Astrocyte (in vitro differentiated cells and primary cell): ENCODE results near the gene DERL3. TPM values are rescaled to one million over a fixed set of nuclear protein-coding genes. Genes with fewer than 3 reads are reported as not detected.

Experiments used
- DNase-seq: peaks from one replicate; pipeline ENCODE4 v3.0.0-alpha.2; 2010; ENCODE audit warnings: low read depth
- FAIRE-seq: peaks from 2 replicates; lab custom pipeline; 2011; peaks lifted over from hg19 to GRCh38; lab: Jason Lieb, UNC
- H2AFZ ChIP-seq: 2 replicates; pipeline ENCODE4 v1.6.0; 2012; ENCODE audit warnings: low read depth, low read length, inconsistent platforms
- H3K27ac ChIP-seq: 2 replicates; pipeline ENCODE4 v1.5.1; 2011; ENCODE audit warnings: low read depth, low read length, inconsistent platforms
- H3K27me3 ChIP-seq: 2 replicates; pipeline ENCODE4 v1.6.0; 2011; ENCODE audit warnings: low read length, inconsistent platforms; ENCODE audit not compliant: insufficient read depth
- H3K36me3 ChIP-seq: 2 replicates; pipeline ENCODE4 v1.5.1; 2011; ENCODE audit warnings: low read length, inconsistent platforms; ENCODE audit not compliant: insufficient read depth
- H3K4me1 ChIP-seq: 2 replicates; pipeline ENCODE4 v1.5.1; 2011; ENCODE audit warnings: low read length, inconsistent platforms; ENCODE audit not compliant: insufficient read depth
- H3K4me2 ChIP-seq: 2 replicates; pipeline ENCODE4 v1.6.0; 2012; ENCODE audit warnings: low read length, inconsistent platforms
- H3K4me3 ChIP-seq: 2 replicates; pipeline ENCODE4 v1.5.1; 2011; ENCODE audit warnings: low read depth, mild to moderate bottlenecking, low read length, inconsistent platforms; ENCODE audit not compliant: insufficient read depth
- H3K79me2 ChIP-seq: 2 replicates; pipeline ENCODE4 v1.6.0; 2012; ENCODE audit warnings: mild to moderate bottlenecking, low read length, inconsistent platforms; ENCODE audit not compliant: insufficient read depth
- H3K9ac ChIP-seq: 2 replicates; pipeline ENCODE4 v1.6.0; 2012; ENCODE audit warnings: mild to moderate bottlenecking, low read length, inconsistent platforms
- H3K9me3 ChIP-seq: 2 replicates; pipeline ENCODE4 v1.5.1; 2012; ENCODE audit warnings: low read depth, mild to moderate bottlenecking, low read length, inconsistent platforms; ENCODE audit not compliant: insufficient read depth
- H4K20me1 ChIP-seq: 2 replicates; pipeline ENCODE4 v1.6.0; 2012; ENCODE audit warnings: low read length, inconsistent platforms; ENCODE audit not compliant: insufficient read depth
- H3K27ac Mint-ChIP-seq: one replicate; pipeline ENCODE4 v1.8.0; 2021; ENCODE audit warnings: mild to moderate bottlenecking, mixed read lengths; ENCODE audit not compliant: unreplicated experiment
- H3K27me3 Mint-ChIP-seq: one replicate; pipeline ENCODE4 v1.8.0; 2021; ENCODE audit warnings: low read depth, mixed read lengths; ENCODE audit not compliant: unreplicated experiment
- H3K36me3 Mint-ChIP-seq: one replicate; pipeline ENCODE4 v1.8.0; 2021; ENCODE audit warnings: low read depth, mixed read lengths; ENCODE audit not compliant: unreplicated experiment
- H3K4me1 Mint-ChIP-seq: one replicate; pipeline ENCODE4 v1.8.0; 2021; ENCODE audit warnings: low read depth, mixed read lengths; ENCODE audit not compliant: unreplicated experiment
- H3K4me3 Mint-ChIP-seq: one replicate; pipeline ENCODE4 v1.8.0; 2021; ENCODE audit warnings: mild to moderate bottlenecking, moderate library complexity, mixed read lengths; ENCODE audit not compliant: unreplicated experiment
- H3K9me3 Mint-ChIP-seq: one replicate; pipeline ENCODE4 v1.8.0; 2021; ENCODE audit warnings: mild to moderate bottlenecking, mixed read lengths; ENCODE audit not compliant: unreplicated experiment
- CTCF ChIP-seq: IDR thresholded peaks from 2 replicates; pipeline ENCODE4 v1.5.1; 2011; ENCODE audit warnings: low read depth, mild to moderate bottlenecking, inconsistent platforms, low read length, moderate library complexity; ENCODE audit not compliant: insufficient read depth
- EZH2 ChIP-seq: IDR thresholded peaks from 2 replicates; pipeline ENCODE4 v1.6.1; 2012; ENCODE audit warnings: mild to moderate bottlenecking, low read length, inconsistent platforms; ENCODE audit not compliant: insufficient read depth
- total RNA-seq: library from RNA; stranded (reverse); gene quantifications from 2 replicates; pipeline ENCODE4 v1.2.1, GENCODE V29; 2021

DERL3 gene
- total RNA-seq, 1 donor from 2014 or later, result 0.82 TPM

GRCh38 chr22:23837911-23838680 is 710 bp downstream of the DERL3 start:
- peaks cover 5% of the 10 kb centered on the region for H3K36me3 Mint-ChIP-seq
- Histone ChIP-seq H2AFZ (no peak overlapping the region), H3K27ac (no peak overlapping the region), H3K4me2 (peak overlapping the region; percentile 87), H4K20me1 (peaks cover 22% of the 10 kb centered on the region), H3K9me3 (no peaks in the 10 kb centered on the region), H3K79me2 (no peaks in the 10 kb centered on the region), H3K36me3 (peaks cover 4% of the 10 kb centered on the region), H3K9ac (peak overlapping the region; percentile 31), H3K4me3 (no peak overlapping the region), H3K4me1 (peaks cover 3% of the 10 kb centered on the region), H3K27me3 (no peaks in the 10 kb centered on the region)
- H3K9me3 Mint-ChIP-seq, result no peaks in the 10 kb centered on the region
- H3K4me1 Mint-ChIP-seq, result peaks cover 2% of the 10 kb centered on the region
- peak overlapping the region; percentile 81 for H3K4me3 Mint-ChIP-seq
- DNase-seq, result no peak
- no peak for FAIRE-seq
- peak overlapping the region; percentile 78 for H3K27ac Mint-ChIP-seq
- TF ChIP-seq EZH2 (no peak), CTCF (no peak)
- peaks cover 10% of the 10 kb centered on the region for H3K27me3 Mint-ChIP-seq

GRCh38 chr22:23837496-23837859 is 1.3 kb downstream of the DERL3 start:
- no peaks in the 10 kb centered on the region for H3K27me3 ChIP-seq
- no peaks in the 10 kb centered on the region for H3K9me3 ChIP-seq
- no peak overlapping the region for H3K27ac ChIP-seq
- TF ChIP-seq EZH2, result no peak
- TF ChIP-seq CTCF, result no peak
- H3K9me3 Mint-ChIP-seq, result no peaks in the 10 kb centered on the region
- H3K36me3 ChIP-seq, result peaks cover 4% of the 10 kb centered on the region
- no peak overlapping the region for H3K4me3 Mint-ChIP-seq
- DNase-seq, result no peak
- H3K27ac Mint-ChIP-seq, result no peak overlapping the region
- no peak for FAIRE-seq
- H3K4me3 ChIP-seq, result no peak overlapping the region
- H3K4me1 Mint-ChIP-seq, result peaks cover 2% of the 10 kb centered on the region
- peaks cover 6% of the 10 kb centered on the region for H3K36me3 Mint-ChIP-seq
- no peak overlapping the region for H2AFZ ChIP-seq
- H3K9ac ChIP-seq, result no peak overlapping the region
- H3K4me2 ChIP-seq, result no peak overlapping the region
- peaks cover 3% of the 10 kb centered on the region for H3K79me2 ChIP-seq
- peaks cover 10% of the 10 kb centered on the region for H3K27me3 Mint-ChIP-seq
- peaks cover 28% of the 10 kb centered on the region for H4K20me1 ChIP-seq
- H3K4me1 ChIP-seq, result peaks cover 3% of the 10 kb centered on the region
